ENCODE results near the gene TSEN34. TPM values are rescaled to one million over a fixed set of nuclear protein-coding genes. Genes with fewer than 3 reads are reported as not detected.
A peak's percentile ranks its signal among the peaks of the same experiment; 100 is the strongest.

The TSEN34 gene
- polyA plus RNA-seq (ENCODE audit: insufficient read length in 4 of 4): 10 to 100 TPM; 47.0 to 72.4 (median 58.4) TPM

- peak in 3 of 4 donors; percentile 86 to 91 (median 90) for DNase-seq (ENCODE audit: low read depth in 4 of 4, low spot score in 2 of 4)
Measured at GRCh38 chr19:54191011-54191810, at the start of gene TSEN34. TSEN34 (plus strand) TSS chr19:54191308; CDS start chr19:54191365, 57 bp downstream.

GRCh38 chr19:54141356-54141755 lies 49.8 kb upstream of the TSEN34 start:
- no peak for DNase-seq (ENCODE audit: low read depth in 4 of 4, low spot score in 2 of 4)

GRCh38 chr19:54142166-54142780 lies 48.8 kb upstream of the TSEN34 start:
- DNase-seq (ENCODE audit: low read depth in 4 of 4, low spot score in 2 of 4): no peak

GRCh38 chr19:54145541-54146158 lies 45.5 kb upstream of the TSEN34 start:
- DNase-seq (ENCODE audit: low read depth in 4 of 4, low spot score in 2 of 4): no peak

- no peak for DNase-seq (ENCODE audit: low read depth in 4 of 4, low spot score in 2 of 4)
Measured at GRCh38 chr19:54147676-54148075, 43.4 kb upstream of the TSEN34 start.

- DNase-seq (ENCODE audit: low read depth in 4 of 4, low spot score in 2 of 4): no peak
Measured at GRCh38 chr19:54148158-54148557, 43.0 kb upstream of the TSEN34 start.

- no peak for DNase-seq (ENCODE audit: low read depth in 4 of 4, low spot score in 2 of 4)
Measured at GRCh38 chr19:54149021-54149812, 41.9 kb upstream of the TSEN34 start.

- DNase-seq (ENCODE audit: low read depth in 4 of 4, low spot score in 2 of 4): no peak
Measured at GRCh38 chr19:54151362-54152035, 39.6 kb upstream of the TSEN34 start.

- no peak for DNase-seq (ENCODE audit: low read depth in 4 of 4, low spot score in 2 of 4)
Measured at GRCh38 chr19:54152267-54152666, 38.8 kb upstream of the TSEN34 start.

GRCh38 chr19:54152878-54153524 lies 38.1 kb upstream of the TSEN34 start:
- DNase-seq (ENCODE audit: low read depth in 4 of 4, low spot score in 2 of 4): no peak

- DNase-seq (ENCODE audit: low read depth in 4 of 4, low spot score in 2 of 4): no peak
Measured at GRCh38 chr19:54153731-54154326, 37.3 kb upstream of the TSEN34 start.

GRCh38 chr19:54154603-54155345 lies 36.3 kb upstream of the TSEN34 start:
- DNase-seq (ENCODE audit: low read depth in 4 of 4, low spot score in 2 of 4): no peak

GRCh38 chr19:54155694-54156093 lies 35.4 kb upstream of the TSEN34 start:
- DNase-seq (ENCODE audit: low read depth in 4 of 4, low spot score in 2 of 4): no peak

- no peak for DNase-seq (ENCODE audit: low read depth in 4 of 4, low spot score in 2 of 4)
Measured at GRCh38 chr19:54156490-54156889, 34.6 kb upstream of the TSEN34 start.

GRCh38 chr19:54156953-54157352 lies 34.2 kb upstream of the TSEN34 start:
- DNase-seq (ENCODE audit: low read depth in 4 of 4, low spot score in 2 of 4): no peak

GRCh38 chr19:54158812-54159351 lies 32.2 kb upstream of the TSEN34 start:
- no peak for DNase-seq (ENCODE audit: low read depth in 4 of 4, low spot score in 2 of 4)

GRCh38 chr19:54159352-54160181 lies 31.5 kb upstream of the TSEN34 start, which contains the start of gene LENG1:
LENG1 (minus strand) TSS chr19:54159721; CDS start chr19:54159695, 26 bp downstream.
- peak; percentile 99 to 100 (median 100) for DNase-seq (ENCODE audit: low read depth in 4 of 4, low spot score in 2 of 4)
